SW 1271 (cell line): ENCODE data around the gene RTP3.
"Not testable (repeated sequence)": the region's sequence is repeated elsewhere in the genome, so short reads cannot be mapped to it uniquely, and the experiment has no call there.

Experiments
- DNase-seq, 2 experiments: peaks; one replicate each; lab custom pipeline; 2025; lab: John Stamatoyannopoulos, UW

The RTP3 gene

DNA sequence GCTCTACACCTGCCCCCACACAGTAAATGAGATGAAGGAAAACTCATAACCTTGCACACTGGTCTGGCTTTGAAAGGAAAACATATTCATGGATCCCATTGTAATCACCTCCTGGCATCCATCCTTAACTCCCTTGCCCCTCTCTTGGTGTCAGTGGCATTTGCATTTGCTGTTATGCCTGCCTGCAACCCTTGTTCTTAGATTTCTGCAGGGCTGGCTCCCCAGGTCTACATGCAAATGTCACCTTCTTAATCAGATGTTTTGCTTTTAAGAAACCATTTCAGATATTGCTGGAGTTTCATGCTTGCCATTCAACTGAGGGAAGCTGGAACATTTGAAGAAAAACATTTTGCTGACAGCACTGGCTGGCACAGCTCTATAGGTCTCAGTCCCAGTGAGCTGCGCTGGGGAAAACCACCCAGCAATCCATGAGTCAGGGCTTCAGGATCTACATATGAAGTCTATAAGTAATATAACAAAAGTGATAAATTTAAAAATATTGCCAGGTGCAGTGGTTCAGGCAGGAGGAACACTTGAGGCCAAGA, 49.2 kb downstream of the RTP3 start:
- DNase-seq, result no peak

DNA sequence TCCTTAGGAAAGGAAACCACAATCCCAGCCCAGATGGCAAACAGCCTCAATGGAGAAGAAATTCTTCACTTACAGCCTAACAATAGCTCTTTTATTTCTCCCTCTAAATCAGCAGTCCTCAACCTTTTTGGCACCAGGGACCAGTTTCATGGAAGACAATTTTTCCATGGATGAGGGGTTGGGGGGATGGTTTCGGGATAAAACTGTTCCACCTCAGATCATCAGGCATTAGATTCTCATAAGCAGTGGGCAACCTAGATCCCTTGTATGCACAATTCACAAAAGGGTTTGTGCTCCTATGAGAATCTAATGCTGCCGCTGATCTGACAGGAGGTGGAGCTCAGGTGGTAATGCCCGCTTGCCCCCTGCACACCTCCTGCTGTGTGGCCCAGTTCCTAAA, 50.8 kb downstream of the RTP3 start:
- DNase-seq, result not testable (repeated sequence)

DNA sequence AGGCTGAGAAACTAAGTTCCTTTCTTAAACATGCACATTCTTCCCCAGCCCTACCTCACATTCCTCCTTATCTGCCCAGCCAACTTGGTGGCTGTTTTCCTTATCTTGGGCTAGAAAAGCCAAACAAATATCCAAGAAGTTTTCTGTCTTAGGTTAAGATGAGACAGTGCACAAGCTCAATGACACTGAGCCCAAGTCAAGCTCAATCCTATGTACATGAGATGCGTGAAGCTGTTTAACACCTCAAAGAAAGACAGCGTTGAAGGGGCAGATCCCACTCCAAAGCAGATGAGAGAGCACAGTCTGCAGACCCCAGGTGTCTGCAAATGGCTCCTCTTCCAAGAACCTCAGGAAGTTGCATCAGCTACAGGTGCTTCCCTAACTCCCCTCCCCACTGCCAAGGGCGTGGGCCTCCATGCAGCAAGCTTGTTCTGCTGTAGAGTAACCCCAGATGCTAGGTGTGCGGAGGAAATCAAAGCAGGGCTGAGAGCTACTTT, 51.7 kb downstream of the RTP3 start:
- no peak for DNase-seq

DNA sequence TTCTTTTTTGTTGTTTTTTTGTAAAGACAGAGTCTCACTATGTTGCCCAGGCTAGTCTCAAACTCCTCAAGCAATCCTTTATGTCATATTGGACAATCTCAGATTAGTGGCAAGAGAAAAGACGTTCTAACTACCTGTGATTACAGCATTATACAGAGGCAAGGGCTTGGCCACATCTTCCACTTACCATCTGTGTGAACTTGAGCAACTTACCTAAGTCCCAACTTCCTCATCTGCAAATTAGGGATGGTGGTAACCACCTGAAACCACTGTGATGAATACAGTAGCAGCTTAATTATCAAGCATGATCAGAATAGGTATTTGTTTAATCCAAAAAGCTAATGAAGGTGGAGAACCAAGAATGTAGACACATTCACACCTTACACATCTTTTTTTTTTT, 52.2 kb downstream of the RTP3 start:
- no peak for DNase-seq
